DOHH2 (cell line): ENCODE results near the gene BNC2.

Source experiments
- H3F3A ChIP-seq: fragments of 200-600 bp; sonication (generic), shearing (Covaris generic); 2 replicates; pipeline ENCODE4 v1.6.0; 2016; ENCODE audit warnings: antibody characterized with exemption, mild to moderate bottlenecking; ENCODE audit not compliant: control insufficient read depth, insufficient read depth
- H3K27ac ChIP-seq: fragments of 200-600 bp; sonication (generic); 2 replicates; pipeline ENCODE4 v1.5.1; 2014; ENCODE audit warnings: low read depth, mild to moderate bottlenecking, low read length, moderate library complexity
- H3K27me3 ChIP-seq: fragments of 200-600 bp; sonication (generic); 2 replicates; pipeline ENCODE4 v1.6.1; 2014; ENCODE audit warnings: mild to moderate bottlenecking, low read length, mixed read lengths; ENCODE audit not compliant: control insufficient read depth
- H3K36me3 ChIP-seq: fragments of 200-600 bp; sonication (generic); 2 replicates; pipeline ENCODE4 v1.6.1; 2014; ENCODE audit warnings: mild to moderate bottlenecking, low read length, moderate library complexity, mixed read lengths; ENCODE audit not compliant: control insufficient read depth
- H3K4me1 ChIP-seq: fragments of 200-600 bp; sonication (generic); 2 replicates; pipeline ENCODE4 v1.6.1; 2014; ENCODE audit warnings: mild to moderate bottlenecking, low read length, mixed read lengths; ENCODE audit not compliant: control insufficient read depth
- H3K4me2 ChIP-seq: fragments of 200-600 bp; sonication (generic); 2 replicates; pipeline ENCODE4 v1.6.0; 2014; ENCODE audit warnings: mild to moderate bottlenecking, low read length, moderate library complexity
- H3K4me3 ChIP-seq: fragments of 200-600 bp; sonication (generic); 2 replicates; pipeline ENCODE4 v1.5.1; 2014; ENCODE audit warnings: mild to moderate bottlenecking, low read length, mixed read lengths
- H3K79me2 ChIP-seq: fragments of 200-600 bp; sonication (generic); 2 replicates; pipeline ENCODE4 v1.6.1; 2014; ENCODE audit warnings: mild to moderate bottlenecking, low read length, mixed read lengths; ENCODE audit not compliant: control insufficient read depth
- H3K9me2 ChIP-seq: fragments of 200-600 bp; sonication (generic); replicated peaks from 2 replicates; pipeline ENCODE4 v1.6.1; 2014; ENCODE audit warnings: mild to moderate bottlenecking, low read length, mixed read lengths; ENCODE audit not compliant: control insufficient read depth
- H3K9me3 ChIP-seq: fragments of 200-600 bp; sonication (generic); 2 replicates; pipeline ENCODE4 v1.6.1; 2014; ENCODE audit warnings: antibody characterized with exemption, low read length, mixed read lengths; ENCODE audit not compliant: control insufficient read depth, insufficient read depth
- H4K20me1 ChIP-seq: fragments of 200-600 bp; sonication (generic); 2 replicates; pipeline ENCODE4 v1.6.0; 2014; ENCODE audit warnings: low read depth, mild to moderate bottlenecking, antibody characterized with exemption, low read length, moderate library complexity; ENCODE audit not compliant: control insufficient read depth, insufficient read depth
- EZH2phosphoT487 ChIP-seq: fragments of 200-600 bp; sonication (generic); IDR thresholded peaks from 2 replicates; pipeline ENCODE4 v1.6.1; 2017; ENCODE audit warnings: borderline replicate concordance, mild to moderate bottlenecking, antibody characterized with exemption, low read length, moderate library complexity, mixed read lengths
- TF ChIP-seq, protein P1 (sequence below): fragments of 200-600 bp; sonication (generic); IDR thresholded peaks from one replicate; pipeline ENCODE4 v1.5.1; 2014; ENCODE audit warnings: antibody characterized with exemption, mild to moderate bottlenecking, low read depth, low read length; ENCODE audit not compliant: poor library complexity, severe bottlenecking

The BNC2 gene

DNA sequence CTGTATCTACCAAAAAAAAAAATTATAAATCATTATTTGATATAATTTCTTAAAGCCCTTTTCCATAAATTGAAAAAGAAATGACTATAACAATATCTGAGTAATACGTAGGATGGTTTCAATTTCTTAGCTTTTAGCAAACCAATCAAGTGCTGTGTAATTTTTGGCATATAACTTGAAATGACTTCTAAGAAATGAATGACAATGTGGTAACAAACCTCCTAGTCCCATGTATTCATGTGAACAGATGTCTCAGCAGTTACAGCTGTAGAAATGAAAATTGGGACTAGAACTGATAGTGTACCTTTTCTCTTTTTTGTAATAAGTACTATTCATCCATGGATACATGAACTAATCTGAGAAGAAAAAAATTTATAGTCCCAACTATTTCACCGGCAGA is 307.0 kb downstream of the BNC2 start:
- Histone ChIP-seq H3K4me2 (no peak overlapping the region), H3K79me2 (no peaks in the 10 kb centered on the region), H3F3A (no peaks in the 10 kb centered on the region), H3K9me3 (no peaks in the 10 kb centered on the region), H4K20me1 (no peaks in the 10 kb centered on the region), H3K27me3 (no peaks in the 10 kb centered on the region), H3K27ac (no peak overlapping the region), H3K9me2 (no peaks in the 10 kb centered on the region), H3K4me3 (no peak overlapping the region), H3K36me3 (no peaks in the 10 kb centered on the region), H3K4me1 (no peaks in the 10 kb centered on the region)
- no peak for TF ChIP-seq EZH2phosphoT487
- TF ChIP-seq, protein P1, sequence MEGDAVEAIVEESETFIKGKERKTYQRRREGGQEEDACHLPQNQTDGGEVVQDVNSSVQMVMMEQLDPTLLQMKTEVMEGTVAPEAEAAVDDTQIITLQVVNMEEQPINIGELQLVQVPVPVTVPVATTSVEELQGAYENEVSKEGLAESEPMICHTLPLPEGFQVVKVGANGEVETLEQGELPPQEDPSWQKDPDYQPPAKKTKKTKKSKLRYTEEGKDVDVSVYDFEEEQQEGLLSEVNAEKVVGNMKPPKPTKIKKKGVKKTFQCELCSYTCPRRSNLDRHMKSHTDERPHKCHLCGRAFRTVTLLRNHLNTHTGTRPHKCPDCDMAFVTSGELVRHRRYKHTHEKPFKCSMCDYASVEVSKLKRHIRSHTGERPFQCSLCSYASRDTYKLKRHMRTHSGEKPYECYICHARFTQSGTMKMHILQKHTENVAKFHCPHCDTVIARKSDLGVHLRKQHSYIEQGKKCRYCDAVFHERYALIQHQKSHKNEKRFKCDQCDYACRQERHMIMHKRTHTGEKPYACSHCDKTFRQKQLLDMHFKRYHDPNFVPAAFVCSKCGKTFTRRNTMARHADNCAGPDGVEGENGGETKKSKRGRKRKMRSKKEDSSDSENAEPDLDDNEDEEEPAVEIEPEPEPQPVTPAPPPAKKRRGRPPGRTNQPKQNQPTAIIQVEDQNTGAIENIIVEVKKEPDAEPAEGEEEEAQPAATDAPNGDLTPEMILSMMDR, result no peak

DNA sequence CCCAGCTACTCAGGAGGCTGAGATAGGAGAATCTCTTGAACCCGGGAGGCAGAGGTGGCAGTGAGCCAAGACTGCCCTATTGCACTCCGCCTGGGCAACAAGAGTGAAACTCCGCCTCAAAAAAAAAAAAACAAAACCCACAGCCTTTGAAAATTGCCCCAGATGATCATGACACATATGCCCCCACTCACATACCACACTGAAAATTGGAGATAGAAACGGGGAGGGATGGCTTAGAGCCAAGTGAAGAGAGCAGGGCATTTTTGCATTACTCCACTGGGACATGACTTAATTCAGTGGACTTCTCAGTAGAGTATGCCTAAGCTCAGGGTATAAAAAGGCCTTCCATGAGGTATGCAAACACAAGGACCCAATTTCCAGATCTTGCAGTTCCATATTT is 309.3 kb downstream of the BNC2 start:
- no peak overlapping the region for H3K4me2 ChIP-seq
- H3K9me2 ChIP-seq, result no peaks in the 10 kb centered on the region
- no peak overlapping the region for H3K4me3 ChIP-seq
- H3K9me3 ChIP-seq, result no peaks in the 10 kb centered on the region
- TF ChIP-seq EZH2phosphoT487, result no peak
- TF ChIP-seq, protein P1, result no peak
- H3K4me1 ChIP-seq, result no peaks in the 10 kb centered on the region
- no peaks in the 10 kb centered on the region for H3F3A ChIP-seq
- no peaks in the 10 kb centered on the region for H4K20me1 ChIP-seq
- no peak overlapping the region for H3K27ac ChIP-seq
- H3K79me2 ChIP-seq, result no peaks in the 10 kb centered on the region
- no peaks in the 10 kb centered on the region for H3K27me3 ChIP-seq
- no peaks in the 10 kb centered on the region for H3K36me3 ChIP-seq

DNA sequence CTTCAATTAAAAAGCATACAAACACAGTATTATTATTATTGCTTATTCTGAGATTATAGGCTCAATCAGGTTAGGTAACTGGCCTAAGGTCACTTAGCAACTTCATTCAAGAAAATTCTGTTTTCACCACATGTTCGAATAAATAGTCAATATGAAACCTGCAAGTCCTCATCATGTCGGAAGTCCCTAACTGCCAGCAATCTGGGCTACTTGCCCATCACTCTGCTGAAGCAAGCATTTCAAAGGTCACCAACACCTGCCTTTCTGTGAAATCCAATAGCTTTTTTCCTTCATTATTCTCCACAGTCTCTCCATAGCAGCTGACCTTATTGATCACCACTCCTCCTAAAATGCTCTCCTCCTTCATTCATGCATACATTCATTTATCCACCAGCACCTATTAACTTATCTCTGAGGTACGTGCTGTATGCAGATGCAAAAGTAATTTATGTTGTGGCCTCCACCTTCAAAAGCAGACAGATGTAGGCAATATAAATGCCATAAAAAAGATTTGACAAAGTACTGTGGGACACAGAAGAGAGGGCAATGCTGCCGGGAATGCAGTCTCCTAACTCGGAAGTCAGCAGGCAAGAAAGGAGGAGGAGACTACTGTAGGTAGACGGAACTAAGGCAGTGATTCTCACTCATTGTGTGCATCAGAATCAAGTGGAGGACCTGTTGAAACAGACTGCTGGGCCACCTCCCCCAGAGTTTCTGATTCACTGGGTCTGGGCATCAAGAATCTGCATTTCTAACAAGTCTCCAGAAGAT is 310.9 kb downstream of the BNC2 start:
- no peaks in the 10 kb centered on the region for H3K4me1 ChIP-seq
- H3K27ac ChIP-seq, result no peak overlapping the region
- no peak overlapping the region for H3K4me3 ChIP-seq
- TF ChIP-seq, protein P1, result no peak
- no peak for TF ChIP-seq EZH2phosphoT487
- no peaks in the 10 kb centered on the region for H3K9me2 ChIP-seq
- no peaks in the 10 kb centered on the region for H4K20me1 ChIP-seq
- H3K36me3 ChIP-seq, result no peaks in the 10 kb centered on the region
- no peaks in the 10 kb centered on the region for H3K9me3 ChIP-seq
- no peak overlapping the region for H3K4me2 ChIP-seq
- no peaks in the 10 kb centered on the region for H3K27me3 ChIP-seq
- no peaks in the 10 kb centered on the region for H3K79me2 ChIP-seq
- H3F3A ChIP-seq, result no peaks in the 10 kb centered on the region
